ENCODE results near the gene AK8.

The AK8 gene

DNA sequence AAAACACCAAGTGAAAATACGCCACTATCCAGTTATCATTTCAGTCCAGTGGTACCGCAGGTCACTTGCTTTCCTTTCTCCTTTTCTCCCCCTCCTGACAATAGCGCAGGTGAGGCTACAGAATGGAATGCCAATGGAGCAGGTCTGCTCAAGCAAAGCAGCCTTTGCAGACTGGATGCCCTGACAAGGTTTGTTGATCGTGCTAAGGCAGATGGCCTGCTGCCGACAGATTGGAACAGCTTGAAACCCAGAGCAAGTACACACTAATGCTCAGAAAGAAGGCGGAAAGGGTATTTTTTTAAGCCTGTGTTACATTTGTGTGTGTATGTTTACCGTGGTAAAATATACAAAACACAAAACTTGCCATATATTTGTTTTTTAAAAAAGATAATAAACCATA, 20.0 kb upstream of the AK8 start:
- Histone ChIP-seq H3K27me3 (ENCODE audit: control insufficient read depth in 3 of 3, insufficient read depth in 3 of 3, low read depth in 1 of 3, low read length in 3 of 3) (no peaks in the 10 kb centered on the region), H3K23ac (ENCODE audit: low read depth, low read length, poor library complexity) (no peak overlapping the region), H3K4me2 (ENCODE audit: insufficient read depth, low read length, poor library complexity, severe bottlenecking) (no peak overlapping the region), H2BK120ac (ENCODE audit: low read depth, low read length) (no peak overlapping the region), H2AFZ (ENCODE audit: low read length) (no peak overlapping the region), H2BK12ac (ENCODE audit: low read length) (no peak overlapping the region), H4K8ac (ENCODE audit: low read depth, low read length) (no peak overlapping the region), H3K27ac (replicated peaks; ENCODE audit: low read length) (no peak overlapping the region), H3K4ac (ENCODE audit: low read length) (no peak overlapping the region), H3K14ac (ENCODE audit: low read length) (no peak overlapping the region), H2BK5ac (ENCODE audit: low read length) (no peak overlapping the region), H3K9ac (ENCODE audit: low read depth, low read length, poor library complexity) (no peak overlapping the region), H3K18ac (ENCODE audit: low read length) (no peak overlapping the region), H2BK15ac (ENCODE audit: low read length) (no peak overlapping the region), H4K91ac (ENCODE audit: low read depth, low read length, poor library complexity) (no peak overlapping the region), H3K36me3 (replicated peaks in 1 of 2; ENCODE audit: control insufficient read depth in 2 of 2, insufficient read depth in 2 of 2, low read length in 2 of 2) (peaks cover 46 to 96% of the 10 kb centered on the region in 2 donors), H2AK5ac (ENCODE audit: low read depth, low read length) (no peak overlapping the region), H3K9me3 (replicated peaks in 1 of 2; ENCODE audit: control insufficient read depth in 2 of 2, insufficient read depth in 1 of 2, low read depth in 1 of 2, low read length in 2 of 2) (no peaks in the 10 kb centered on the region), H3K4me3 (ENCODE audit: low read length in 2 of 2) (no peak overlapping the region), H3K79me1 (ENCODE audit: low read depth, low read length) (peaks cover 2% of the 10 kb centered on the region), H3K4me1 (ENCODE audit: control insufficient read depth in 2 of 2, insufficient read depth in 1 of 2, low read depth in 1 of 2, low read length in 2 of 2) (no peaks in the 10 kb centered on the region)
- no peak for DNase-seq (ENCODE audit: low spot score)
- no CpG with 5 or more reads among the region's 7 CpGs for WGBS, 2 donors (ENCODE audit: extremely low coverage in 2 of 2, insufficient read length in 2 of 2, insufficient replicate concordance in 1 of 2)

DNA sequence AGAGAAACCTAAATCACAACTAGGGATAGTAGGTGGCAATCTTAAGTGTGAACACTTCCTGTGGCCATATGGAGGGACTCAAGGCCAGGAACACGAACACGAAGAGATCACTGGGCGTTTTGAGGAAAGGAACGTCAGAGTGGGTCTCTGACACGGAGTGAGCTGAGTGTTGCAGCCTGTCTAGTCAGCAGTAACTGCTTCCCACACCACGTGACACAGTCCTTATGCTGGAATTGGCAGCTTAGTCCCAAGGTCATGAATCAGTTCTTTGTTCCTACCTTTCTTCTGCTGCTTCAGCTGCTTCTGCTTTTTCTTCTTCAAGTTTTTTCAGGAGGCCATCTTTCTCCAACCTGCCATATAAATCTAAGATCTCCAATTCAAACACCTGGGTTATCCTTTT, 18.8 kb upstream of the AK8 start:
- Histone ChIP-seq H2BK12ac (ENCODE audit: low read length) (no peak overlapping the region), H3K18ac (ENCODE audit: low read length) (no peak overlapping the region), H3K4me2 (ENCODE audit: insufficient read depth, low read length, poor library complexity, severe bottlenecking) (no peak overlapping the region), H2BK5ac (ENCODE audit: low read length) (no peak overlapping the region), H2BK15ac (ENCODE audit: low read length) (no peak overlapping the region), H3K27ac (replicated peaks; ENCODE audit: low read length) (no peak overlapping the region), H2AK5ac (ENCODE audit: low read depth, low read length) (no peak overlapping the region), H4K8ac (ENCODE audit: low read depth, low read length) (no peak overlapping the region), H3K9me3 (replicated peaks in 1 of 2; ENCODE audit: control insufficient read depth in 2 of 2, insufficient read depth in 1 of 2, low read depth in 1 of 2, low read length in 2 of 2) (no peaks in the 10 kb centered on the region), H3K36me3 (replicated peaks in 1 of 2; ENCODE audit: control insufficient read depth in 2 of 2, insufficient read depth in 2 of 2, low read length in 2 of 2) (peaks cover 42 to 97% of the 10 kb centered on the region in 2 donors), H2BK120ac (ENCODE audit: low read depth, low read length) (no peak overlapping the region), H3K14ac (ENCODE audit: low read length) (no peak overlapping the region), H3K27me3 (ENCODE audit: control insufficient read depth in 3 of 3, insufficient read depth in 3 of 3, low read depth in 1 of 3, low read length in 3 of 3) (no peaks in the 10 kb centered on the region), H3K23ac (ENCODE audit: low read depth, low read length, poor library complexity) (no peak overlapping the region), H4K91ac (ENCODE audit: low read depth, low read length, poor library complexity) (no peak overlapping the region), H2AFZ (ENCODE audit: low read length) (no peak overlapping the region), H3K4ac (ENCODE audit: low read length) (no peak overlapping the region), H3K4me3 (ENCODE audit: low read length in 2 of 2) (no peak overlapping the region), H3K9ac (ENCODE audit: low read depth, low read length, poor library complexity) (no peak overlapping the region), H3K4me1 (ENCODE audit: control insufficient read depth in 2 of 2, insufficient read depth in 1 of 2, low read depth in 1 of 2, low read length in 2 of 2) (no peaks in the 10 kb centered on the region), H3K79me1 (ENCODE audit: low read depth, low read length) (no peaks in the 10 kb centered on the region)
- WGBS, 2 donors (ENCODE audit: extremely low coverage in 2 of 2, insufficient read length in 2 of 2, insufficient replicate concordance in 1 of 2) = no CpG with 5 or more reads among the region's 6 CpGs
- DNase-seq (ENCODE audit: low spot score) = no peak

DNA sequence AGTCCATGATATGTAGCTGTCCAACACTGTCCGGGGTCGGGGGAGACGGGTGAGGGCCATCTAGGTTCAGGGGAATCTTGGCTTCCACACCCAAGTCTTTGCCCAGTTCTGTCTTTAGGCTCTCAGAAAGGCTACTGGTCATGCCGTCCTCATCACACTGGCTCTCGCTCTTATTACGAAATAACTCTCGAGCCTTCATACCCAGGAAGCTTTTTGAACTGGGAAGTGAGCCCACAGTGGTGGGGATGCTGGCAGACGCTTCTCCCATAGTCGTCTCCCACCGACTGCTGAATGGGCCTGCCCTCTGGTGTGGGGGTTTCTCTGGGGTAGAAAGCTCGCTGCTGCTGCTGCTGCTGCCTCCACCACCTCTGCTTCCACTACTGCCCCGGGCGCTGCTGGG, 18.2 kb upstream of the AK8 start:
- H3K36me3 ChIP-seq (replicated peaks in 1 of 2; ENCODE audit: control insufficient read depth in 2 of 2, insufficient read depth in 2 of 2, low read length in 2 of 2) = peaks cover 39 to 97% of the 10 kb centered on the region in 2 donors

DNA sequence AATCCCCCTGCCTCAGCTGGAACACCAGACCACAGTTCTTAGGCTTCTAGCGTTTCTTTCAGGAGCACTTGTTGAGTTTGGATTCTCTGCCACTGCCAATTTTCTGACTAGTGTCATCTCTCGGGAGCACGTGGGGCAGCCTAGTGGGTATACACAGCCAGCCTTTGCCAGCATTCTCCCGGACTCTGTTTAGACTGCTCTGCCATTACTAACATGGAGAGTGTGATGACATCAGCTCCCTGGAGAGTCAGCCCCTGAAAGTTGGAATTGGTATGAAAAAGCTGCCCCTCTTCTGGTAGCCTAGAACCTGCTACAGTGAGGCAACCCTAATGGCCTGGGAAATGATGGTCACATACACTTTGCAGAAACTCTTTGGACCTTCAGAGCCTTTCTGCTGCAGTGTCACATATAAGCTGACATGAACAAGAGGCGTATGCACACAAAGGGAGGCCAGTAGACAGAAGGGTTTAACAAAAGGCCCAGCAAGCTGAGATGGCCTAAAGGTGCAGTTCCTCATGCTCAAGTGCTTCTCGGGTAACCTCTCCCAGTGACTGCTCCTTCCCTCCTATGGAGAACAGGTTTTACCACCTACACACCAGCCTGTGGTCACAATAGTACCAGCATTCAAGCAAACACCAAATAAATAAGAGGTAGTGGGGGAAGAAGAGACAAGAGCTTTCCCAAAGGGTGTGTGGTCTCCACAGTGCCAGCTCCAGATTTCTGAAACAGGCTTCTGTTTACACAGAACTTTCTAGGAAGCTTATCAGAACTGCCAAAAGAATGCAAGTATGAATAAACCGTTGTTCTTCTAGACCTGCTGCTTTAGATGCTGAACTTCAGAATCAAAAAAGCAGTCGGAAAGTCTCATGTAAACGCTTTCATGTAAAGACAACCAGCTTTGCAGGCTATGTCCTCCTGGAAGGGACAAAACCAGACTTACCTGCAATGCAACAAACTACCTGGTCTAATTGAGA, 17.1 kb upstream of the AK8 start:
- Histone ChIP-seq H2BK12ac (ENCODE audit: low read length) (no peak overlapping the region), H3K4me2 (ENCODE audit: insufficient read depth, low read length, poor library complexity, severe bottlenecking) (no peak overlapping the region), H3K79me1 (ENCODE audit: low read depth, low read length) (no peaks in the 10 kb centered on the region), H3K14ac (ENCODE audit: low read length) (no peak overlapping the region), H4K91ac (ENCODE audit: low read depth, low read length, poor library complexity) (no peak overlapping the region), H3K18ac (ENCODE audit: low read length) (no peak overlapping the region), H4K8ac (ENCODE audit: low read depth, low read length) (no peak overlapping the region), H3K4me1 (ENCODE audit: control insufficient read depth in 2 of 2, insufficient read depth in 1 of 2, low read depth in 1 of 2, low read length in 2 of 2) (no peaks in the 10 kb centered on the region), H3K9me3 (replicated peaks in 1 of 2; ENCODE audit: control insufficient read depth in 2 of 2, insufficient read depth in 1 of 2, low read depth in 1 of 2, low read length in 2 of 2) (no peaks in the 10 kb centered on the region), H3K4me3 (ENCODE audit: low read length in 2 of 2) (no peak overlapping the region), H2BK120ac (ENCODE audit: low read depth, low read length) (no peak overlapping the region), H3K27ac (replicated peaks; ENCODE audit: low read length) (no peak overlapping the region), H3K23ac (ENCODE audit: low read depth, low read length, poor library complexity) (no peak overlapping the region), H2BK5ac (ENCODE audit: low read length) (no peak overlapping the region), H2AFZ (ENCODE audit: low read length) (no peak overlapping the region), H3K4ac (ENCODE audit: low read length) (no peak overlapping the region), H2AK5ac (ENCODE audit: low read depth, low read length) (no peak overlapping the region), H2BK15ac (ENCODE audit: low read length) (no peak overlapping the region), H3K36me3 (replicated peaks in 1 of 2; ENCODE audit: control insufficient read depth in 2 of 2, insufficient read depth in 2 of 2, low read length in 2 of 2) (peaks cover 29 to 93% of the 10 kb centered on the region in 2 donors), H3K27me3 (ENCODE audit: control insufficient read depth in 3 of 3, insufficient read depth in 3 of 3, low read depth in 1 of 3, low read length in 3 of 3) (no peaks in the 10 kb centered on the region), H3K9ac (ENCODE audit: low read depth, low read length, poor library complexity) (no peak overlapping the region)
- DNase-seq (ENCODE audit: low spot score) = no peak
- no CpG with 5 or more reads among the region's 9 CpGs for WGBS, 2 donors (ENCODE audit: extremely low coverage in 2 of 2, insufficient read length in 2 of 2, insufficient replicate concordance in 1 of 2)

More for the DNA sequence above, 18.2 kb upstream of the AK8 start:
- Histone ChIP-seq H3K18ac (ENCODE audit: low read length) (no peak overlapping the region), H3K4ac (ENCODE audit: low read length) (no peak overlapping the region), H3K4me1 (ENCODE audit: control insufficient read depth in 2 of 2, insufficient read depth in 1 of 2, low read depth in 1 of 2, low read length in 2 of 2) (no peaks in the 10 kb centered on the region), H2BK5ac (ENCODE audit: low read length) (no peak overlapping the region), H3K4me3 (ENCODE audit: low read length in 2 of 2) (no peak overlapping the region), H2BK12ac (ENCODE audit: low read length) (no peak overlapping the region), H3K27me3 (ENCODE audit: control insufficient read depth in 3 of 3, insufficient read depth in 3 of 3, low read depth in 1 of 3, low read length in 3 of 3) (no peaks in the 10 kb centered on the region), H3K9me3 (replicated peaks in 1 of 2; ENCODE audit: control insufficient read depth in 2 of 2, insufficient read depth in 1 of 2, low read depth in 1 of 2, low read length in 2 of 2) (no peaks in the 10 kb centered on the region), H3K14ac (ENCODE audit: low read length) (no peak overlapping the region), H3K27ac (replicated peaks; ENCODE audit: low read length) (no peak overlapping the region), H2BK120ac (ENCODE audit: low read depth, low read length) (no peak overlapping the region), H2AFZ (ENCODE audit: low read length) (no peak overlapping the region), H2AK5ac (ENCODE audit: low read depth, low read length) (no peak overlapping the region), H4K91ac (ENCODE audit: low read depth, low read length, poor library complexity) (no peak overlapping the region), H3K4me2 (ENCODE audit: insufficient read depth, low read length, poor library complexity, severe bottlenecking) (no peak overlapping the region), H4K8ac (ENCODE audit: low read depth, low read length) (no peak overlapping the region), H3K9ac (ENCODE audit: low read depth, low read length, poor library complexity) (no peak overlapping the region), H3K79me1 (ENCODE audit: low read depth, low read length) (no peaks in the 10 kb centered on the region), H2BK15ac (ENCODE audit: low read length) (no peak overlapping the region), H3K23ac (ENCODE audit: low read depth, low read length, poor library complexity) (no peak overlapping the region)
- DNase-seq (ENCODE audit: low spot score) = no peak
- WGBS, 2 donors (ENCODE audit: extremely low coverage in 2 of 2, insufficient read length in 2 of 2, insufficient replicate concordance in 1 of 2) = no CpG with 5 or more reads among the region's 13 CpGs

Measured in neuronal stem cell (in vitro differentiated cells).